ENCODE measurements around the gene SNRPD3. TPM values are rescaled to one million over a fixed set of nuclear protein-coding genes. Genes with fewer than 3 reads are reported as not detected.
"Not testable (repeated sequence)": the region's sequence is repeated elsewhere in the genome, so short reads cannot be mapped to it uniquely, and the experiment has no call there.

SNRPD3 gene
- total RNA-seq, 1 donor from 2014 or later, result 302 TPM

DNA sequence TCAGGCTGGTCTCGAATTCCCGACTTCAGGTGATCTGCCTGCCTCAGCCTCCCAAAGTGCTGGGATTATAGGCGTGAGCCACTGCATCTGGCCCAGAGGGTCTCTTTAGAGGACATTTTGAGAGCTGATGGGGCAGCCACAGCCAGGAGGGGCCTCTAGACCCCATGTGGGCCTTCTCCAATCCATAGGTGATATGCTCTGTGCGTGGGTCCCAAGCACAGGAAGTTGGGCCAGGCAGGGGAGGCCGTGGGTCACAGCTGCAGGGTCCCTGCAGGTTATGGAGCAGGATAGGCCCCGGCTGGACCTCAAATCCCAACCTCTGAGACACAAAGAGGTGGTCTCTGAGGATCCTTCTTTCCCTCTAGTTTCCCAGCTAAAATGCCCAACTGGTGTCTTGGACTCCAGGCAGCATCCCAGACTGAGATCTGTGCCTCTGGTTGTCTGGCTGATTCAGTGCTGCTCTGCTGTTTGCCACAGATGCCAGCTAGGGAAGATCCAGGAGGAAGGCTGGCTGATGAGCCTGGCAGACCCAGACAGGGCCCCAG is 35.6 kb downstream of the SNRPD3 start:
- peak overlapping the region; percentile 57 for H3K4me3 Mint-ChIP-seq
- H3K36me3 Mint-ChIP-seq, result peaks cover 2% of the 10 kb centered on the region
- Histone ChIP-seq H2AFZ (replicated peaks) (no peak overlapping the region), H3K9ac (no peak overlapping the region), H4K20me1 (ENCODE audit: low read depth) (no peaks in the 10 kb centered on the region), H3K4me1 (peaks cover 8% of the 10 kb centered on the region), H3K27ac (no peak overlapping the region), H3K4me2 (no peak overlapping the region), H3K27me3 (no peaks in the 10 kb centered on the region), H3K36me3 (no peaks in the 10 kb centered on the region), H3K9me3 (ENCODE audit: low read depth) (no peaks in the 10 kb centered on the region), H3K4me3 (no peak overlapping the region), H3K79me2 (ENCODE audit: low read depth) (no peaks in the 10 kb centered on the region), H3F3A (ENCODE audit: low read depth) (peaks cover 4% of the 10 kb centered on the region)
- H3K4me1 Mint-ChIP-seq, result peaks cover 12% of the 10 kb centered on the region
- no peaks in the 10 kb centered on the region for H3K9me3 Mint-ChIP-seq
- peaks cover 5% of the 10 kb centered on the region for H3K27me3 Mint-ChIP-seq (ENCODE audit: insufficient read depth, low read depth)
- no peak for TF ChIP-seq EZH2 (IDR thresholded peaks at IDR 0.05)
- TF ChIP-seq, protein P1, sequence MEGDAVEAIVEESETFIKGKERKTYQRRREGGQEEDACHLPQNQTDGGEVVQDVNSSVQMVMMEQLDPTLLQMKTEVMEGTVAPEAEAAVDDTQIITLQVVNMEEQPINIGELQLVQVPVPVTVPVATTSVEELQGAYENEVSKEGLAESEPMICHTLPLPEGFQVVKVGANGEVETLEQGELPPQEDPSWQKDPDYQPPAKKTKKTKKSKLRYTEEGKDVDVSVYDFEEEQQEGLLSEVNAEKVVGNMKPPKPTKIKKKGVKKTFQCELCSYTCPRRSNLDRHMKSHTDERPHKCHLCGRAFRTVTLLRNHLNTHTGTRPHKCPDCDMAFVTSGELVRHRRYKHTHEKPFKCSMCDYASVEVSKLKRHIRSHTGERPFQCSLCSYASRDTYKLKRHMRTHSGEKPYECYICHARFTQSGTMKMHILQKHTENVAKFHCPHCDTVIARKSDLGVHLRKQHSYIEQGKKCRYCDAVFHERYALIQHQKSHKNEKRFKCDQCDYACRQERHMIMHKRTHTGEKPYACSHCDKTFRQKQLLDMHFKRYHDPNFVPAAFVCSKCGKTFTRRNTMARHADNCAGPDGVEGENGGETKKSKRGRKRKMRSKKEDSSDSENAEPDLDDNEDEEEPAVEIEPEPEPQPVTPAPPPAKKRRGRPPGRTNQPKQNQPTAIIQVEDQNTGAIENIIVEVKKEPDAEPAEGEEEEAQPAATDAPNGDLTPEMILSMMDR (IDR thresholded peaks at IDR 0.05), result no peak
- TF ChIP-seq EZH2phosphoT487 (IDR thresholded peaks at IDR 0.05), result no peak
- H3K27ac Mint-ChIP-seq, result no peak overlapping the region
- DNase-seq (ENCODE audit: low spot score), result no peak

DNA sequence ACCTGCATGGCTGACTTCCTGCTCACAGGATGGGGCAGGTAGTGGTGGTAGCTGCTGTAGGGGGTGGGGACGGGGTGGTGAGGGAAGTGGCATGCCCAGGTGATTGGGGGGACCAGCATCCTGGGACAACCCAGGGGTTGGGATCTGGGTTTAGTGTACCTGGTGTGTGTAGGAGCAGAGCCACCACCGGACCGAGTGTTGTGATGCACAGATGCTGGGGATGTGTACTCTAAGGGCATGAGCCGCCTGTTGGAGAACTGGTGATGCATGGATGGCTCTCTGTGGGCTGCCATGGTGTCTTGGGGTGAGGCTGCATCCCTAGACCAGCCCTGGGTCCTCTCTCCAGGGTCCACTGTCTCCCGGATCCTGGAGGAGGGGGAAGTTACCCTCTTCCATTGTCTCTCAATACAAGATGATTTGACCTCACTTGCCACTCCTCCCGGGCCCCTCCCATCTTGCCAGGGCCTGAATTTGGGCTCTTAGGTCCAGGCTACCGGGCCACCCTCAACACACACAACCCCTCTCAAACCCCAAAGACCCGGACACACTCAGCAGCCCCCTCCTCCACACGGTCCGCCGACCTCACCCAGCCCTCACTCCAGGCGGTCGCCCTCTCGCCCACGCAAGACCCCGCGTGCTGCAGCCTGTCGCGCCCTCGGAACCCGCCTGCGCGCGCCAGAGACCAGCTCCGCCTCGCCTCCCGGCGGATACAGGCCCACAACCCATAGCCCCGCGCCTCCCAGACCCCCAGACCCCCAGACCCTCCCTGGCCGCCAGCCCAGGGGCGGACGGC is 36.5 kb downstream of the SNRPD3 start:
- Mint-ChIP-seq H3K9me3 (no peaks in the 10 kb centered on the region), H3K4me1 (peaks cover 12% of the 10 kb centered on the region), H3K36me3 (peaks cover 2% of the 10 kb centered on the region), H3K4me3 (peak overlapping the region; percentile 96), H3K27me3 (ENCODE audit: insufficient read depth, low read depth) (peaks cover 7% of the 10 kb centered on the region), H3K27ac (peak overlapping the region; percentile 96)
- Histone ChIP-seq H3K4me2 (peak overlapping the region; percentile 93), H2AFZ (replicated peaks) (peak overlapping the region; percentile 90), H3K9me3 (ENCODE audit: low read depth) (no peaks in the 10 kb centered on the region), H3K9ac (peak overlapping the region; percentile 52), H3K79me2 (ENCODE audit: low read depth) (no peaks in the 10 kb centered on the region), H3K27me3 (no peaks in the 10 kb centered on the region), H3F3A (ENCODE audit: low read depth) (peaks cover 4% of the 10 kb centered on the region), H3K4me3 (peak overlapping the region; percentile 74), H3K36me3 (no peaks in the 10 kb centered on the region), H3K27ac (no peak overlapping the region), H3K4me1 (peaks cover 8% of the 10 kb centered on the region), H4K20me1 (ENCODE audit: low read depth) (no peaks in the 10 kb centered on the region)
- peak; percentile 42 for DNase-seq (ENCODE audit: low spot score)
- TF ChIP-seq EZH2 (IDR thresholded peaks at IDR 0.05) (no peak), EZH2phosphoT487 (IDR thresholded peaks at IDR 0.05) (no peak)
- TF ChIP-seq, protein P1 (IDR thresholded peaks at IDR 0.05), result no peak

DNA sequence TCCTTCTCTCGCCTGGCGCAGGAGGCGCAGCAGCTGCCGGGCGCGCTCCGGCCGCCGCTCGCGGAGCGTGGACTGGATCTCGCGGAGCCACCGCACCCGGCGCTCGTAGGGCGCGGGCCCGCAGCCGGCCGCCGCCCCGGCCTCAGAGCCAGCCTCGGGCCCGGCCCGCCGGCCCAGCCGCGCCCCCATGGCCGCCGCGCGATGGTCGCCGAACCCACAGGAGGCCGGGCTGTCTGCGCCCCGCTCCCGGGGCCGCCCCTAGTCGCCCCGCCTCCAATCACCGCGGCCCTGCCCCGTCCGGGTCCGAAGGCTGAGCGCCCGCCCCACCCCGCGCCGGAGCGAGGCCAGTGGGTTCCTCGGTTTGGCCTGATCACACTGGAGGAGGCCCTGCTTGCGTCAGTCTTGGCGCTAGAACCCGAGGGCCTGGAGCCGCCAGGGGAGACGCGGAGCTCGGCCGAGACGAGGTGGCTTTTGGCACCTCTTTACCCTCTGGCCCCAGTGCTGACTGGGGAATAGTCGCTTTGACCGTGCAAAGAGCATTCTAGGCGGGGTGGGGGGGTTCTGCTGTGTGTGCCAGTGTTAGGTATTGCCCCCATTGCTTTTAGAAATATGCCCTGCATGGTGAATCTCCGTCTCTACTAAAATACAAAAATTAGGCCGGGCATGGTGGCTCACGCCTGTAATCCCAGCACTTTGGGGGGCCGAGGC is 37.2 kb downstream of the SNRPD3 start, which contains the start of gene LRRC75B:
LRRC75B (minus strand) TSS at position 223 of the 708 bp plus-strand sequence; CDS start at position 189, 34 bp downstream.
- no peaks in the 10 kb centered on the region for H4K20me1 ChIP-seq (ENCODE audit: low read depth)
- H3K4me3 ChIP-seq, result peak within 1 kb of the TSS; percentile 74
- peak within 1 kb of the TSS; percentile 90 for H2AFZ ChIP-seq (replicated peaks)
- DNase-seq (ENCODE audit: low spot score), result peak; percentile 90
- peaks cover 4% of the 10 kb centered on the region for H3F3A ChIP-seq (ENCODE audit: low read depth)
- H3K4me2 ChIP-seq, result peak within 1 kb of the TSS; percentile 93
- peaks cover 8% of the 10 kb centered on the region for H3K4me1 ChIP-seq
- no peaks in the 10 kb centered on the region for H3K27me3 ChIP-seq
- Mint-ChIP-seq H3K4me1 (peaks cover 12% of the 10 kb centered on the region), H3K36me3 (peaks cover 2% of the 10 kb centered on the region), H3K9me3 (no peaks in the 10 kb centered on the region), H3K4me3 (peak within 1 kb of the TSS; percentile 96), H3K27me3 (ENCODE audit: insufficient read depth, low read depth) (peaks cover 7% of the 10 kb centered on the region), H3K27ac (peak within 1 kb of the TSS; percentile 96)
- no peaks in the 10 kb centered on the region for H3K9me3 ChIP-seq (ENCODE audit: low read depth)
- H3K79me2 ChIP-seq (ENCODE audit: low read depth), result no peaks in the 10 kb centered on the region
- no peaks in the 10 kb centered on the region for H3K36me3 ChIP-seq
- TF ChIP-seq, protein P1 (IDR thresholded peaks at IDR 0.05), result no peak
- TF ChIP-seq EZH2phosphoT487 (IDR thresholded peaks at IDR 0.05), result no peak
- TF ChIP-seq EZH2 (IDR thresholded peaks at IDR 0.05), result no peak
- peak within 1 kb of the TSS; percentile 52 for H3K9ac ChIP-seq
- H3K27ac ChIP-seq, result no peak within 1 kb of the TSS

DNA sequence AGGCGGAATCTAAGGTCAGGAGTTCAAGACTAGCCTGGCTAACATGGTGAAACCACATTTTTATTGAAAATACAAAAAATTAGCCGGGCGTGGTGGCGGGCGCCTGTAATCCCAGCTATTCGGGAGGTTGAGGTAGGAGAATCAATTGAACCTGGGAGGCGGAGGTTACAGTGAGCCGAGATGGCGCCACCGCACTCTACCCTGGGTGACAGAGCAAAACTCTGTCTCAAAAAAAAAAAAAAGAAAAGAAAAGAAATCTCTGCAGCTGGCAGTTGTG is 37.7 kb downstream of the SNRPD3 start:
- Histone ChIP-seq H3K4me3 (peak overlapping the region; percentile 74), H3K4me2 (peak overlapping the region; percentile 93)
- not testable (repeated sequence) for H3K9me3 ChIP-seq (ENCODE audit: low read depth); H3K27me3 Mint-ChIP-seq (ENCODE audit: insufficient read depth, low read depth); DNase-seq (ENCODE audit: low spot score); H3K36me3 Mint-ChIP-seq; H2AFZ ChIP-seq (replicated peaks); H3K27ac ChIP-seq; H3K4me1 ChIP-seq; H3F3A ChIP-seq (ENCODE audit: low read depth); H4K20me1 ChIP-seq (ENCODE audit: low read depth); H3K9me3 Mint-ChIP-seq; H3K36me3 ChIP-seq; H3K9ac ChIP-seq; H3K79me2 ChIP-seq (ENCODE audit: low read depth); H3K27me3 ChIP-seq
- Mint-ChIP-seq H3K27ac (peak overlapping the region; percentile 82), H3K4me3 (peak overlapping the region; percentile 88), H3K4me1 (peaks cover 12% of the 10 kb centered on the region)

All from neural progenitor cell (in vitro differentiated cells).